HCT116 (cell line): ENCODE measurements around the gene GALNT11. TPM values are rescaled to one million over a fixed set of nuclear protein-coding genes. Genes with fewer than 3 reads are reported as not detected.

ENCODE experiments used
- ATAC-seq: fragments of 200-7000 bp; cut with Tn5 transposase; 2 replicates; pipeline ENCODE4 v1.9.1; 2020; ENCODE audit warnings: mild to moderate bottlenecking, moderate library complexity
- BruUV-seq: library from RNA; stranded (reverse); fragments of 400-500 nt; replicated peaks from 2 replicates; lab custom pipeline; 2021; lab: Mats Ljungman, UMichigan
- CTCF ChIA-PET: fragments of 300-600 bp; sonication (Branson Sonifier 250); formaldehyde crosslinking; loops from one replicate; lab custom pipeline; 2021; ENCODE audit warnings: antibody characterized with exemption; lab: Charles Lee
- POLR2A ChIA-PET: fragments of 300-600, 350-600 bp; sonication (Branson Sonifier 250); formaldehyde crosslinking; loops from one replicate; lab custom pipeline; 2021; ENCODE audit warnings: antibody characterized with exemption; lab: Charles Lee
- RAD21 ChIA-PET, 2 experiments: fragments of 300-600 bp; sonication (Branson Sonifier 250); formaldehyde crosslinking; loops; one replicate each; lab custom pipeline; 2023; ENCODE audit warnings: low total read pairs in 2 of 2; ENCODE audit not compliant: uncharacterized antibody in 2 of 2, unreplicated experiment in 2 of 2, low non-redundant PET in 1 of 2; lab: Charles Lee
- DNase-seq: peaks from one replicate; pipeline ENCODE4 v3.0.0-alpha.2; 2010; ENCODE audit warnings: low read depth, low spot score
- H2AFZ ChIP-seq: fragments of 200-600 bp; shearing (Covaris generic), sonication (generic); 2 replicates; pipeline ENCODE4 v1.6.1; 2017; ENCODE audit warnings: low read depth, mixed run types, mixed read lengths, antibody characterized with exemption, low read length; ENCODE audit not compliant: poor library complexity, severe bottlenecking
- H3K27ac ChIP-seq: 2 replicates; pipeline ENCODE4 v1.5.1; 2012; ENCODE audit warnings: low read depth, low read length
- H3K27me3 ChIP-seq: fragments of 200-600 bp; sonication (generic); 2 replicates; pipeline ENCODE4 v1.6.1; 2016; ENCODE audit warnings: mixed run types, low read length, mixed read lengths; ENCODE audit not compliant: insufficient read depth
- H3K36me3 ChIP-seq, 2 experiments: fragments of 200-500 bp in 1 of 2; fragments of 200-600 bp in 1 of 2; sonication (Bioruptor generic) in 1 of 2; sonication (generic) in 1 of 2; 2 replicates each; pipeline versions ENCODE4 v1.5.1 to v1.6.1; 2014 to 2016; ENCODE audit warnings: low read length in 2 of 2, inconsistent platforms in 1 of 2, mixed read lengths in 1 of 2, mixed run types in 1 of 2; ENCODE audit not compliant: insufficient read depth in 2 of 2, control insufficient read depth in 1 of 2
- H3K4me1 ChIP-seq, 2 experiments: fragments of 200-600 bp in 1 of 2; sonication (generic) in 1 of 2; 2 replicates each; pipeline versions ENCODE4 v1.5.1 to v1.6.1; 2012 to 2017; ENCODE audit warnings: low read length in 2 of 2, inconsistent platforms in 1 of 2, mild to moderate bottlenecking in 1 of 2, mixed read lengths in 1 of 2, mixed run types in 1 of 2, moderate library complexity in 1 of 2; ENCODE audit not compliant: insufficient read depth in 2 of 2, control insufficient read depth in 1 of 2
- H3K4me2 ChIP-seq: fragments of 200-600 bp; sonication (generic); 2 replicates; pipeline ENCODE4 v1.6.1; 2017; ENCODE audit warnings: mixed run types, low read length, mixed read lengths
- H3K4me3 ChIP-seq, 2 experiments: fragments of 200-600 bp in 1 of 2; sonication (generic) in 1 of 2; replicated peaks in 1 of 2; 2 replicates each; pipeline ENCODE4 v1.5.1; 2011 to 2016; ENCODE audit warnings: low read length in 2 of 2, control low read depth in 1 of 2, low read depth in 1 of 2, mild to moderate bottlenecking in 1 of 2, mixed read lengths in 1 of 2, mixed run types in 1 of 2
- H3K79me2 ChIP-seq: fragments of 200-600 bp; sonication (generic); 2 replicates; pipeline ENCODE4 v1.6.1; 2017; ENCODE audit warnings: mild to moderate bottlenecking, mixed run types, low read length, moderate library complexity, mixed read lengths; ENCODE audit not compliant: insufficient read depth
- H3K9ac ChIP-seq: fragments of 200-600 bp; sonication (generic); 2 replicates; pipeline ENCODE4 v1.6.1; 2016; ENCODE audit warnings: low read length, mixed read lengths
- H3K9me2 ChIP-seq: fragments of 200-600 bp; sonication (generic), shearing (Covaris generic); 2 replicates; pipeline ENCODE4 v1.6.1; 2017; ENCODE audit warnings: mixed run types, mild to moderate bottlenecking, moderate library complexity; ENCODE audit not compliant: insufficient read depth
- H3K9me3 ChIP-seq, 2 experiments: fragments of 200-500 bp in 1 of 2; fragments of 200-600 bp in 1 of 2; sonication (Bioruptor generic) in 1 of 2; sonication (generic) in 1 of 2; 2 replicates each; pipeline ENCODE4 v1.6.1; 2014 to 2017; ENCODE audit warnings: low read length in 2 of 2, mixed read lengths in 2 of 2, inconsistent platforms in 1 of 2, low read depth in 1 of 2, mild to moderate bottlenecking in 1 of 2, mixed run types in 1 of 2, moderate library complexity in 1 of 2; ENCODE audit not compliant: control insufficient read depth in 1 of 2, insufficient read depth in 1 of 2
- H4K20me1 ChIP-seq: fragments of 200-600 bp; sonication (generic), shearing (Covaris generic); 2 replicates; pipeline ENCODE4 v1.6.1; 2017; ENCODE audit warnings: mixed run types, mild to moderate bottlenecking, moderate library complexity; ENCODE audit not compliant: insufficient read depth
- ELF1 ChIP-seq: IDR thresholded peaks from 2 replicates; pipeline ENCODE4 v1.6.1; 2012; ENCODE audit warnings: low read depth, borderline replicate concordance
- EZH2 ChIP-seq: fragments of 200-600 bp; sonication (generic); IDR thresholded peaks from 2 replicates; pipeline ENCODE4 v1.6.1; 2017; ENCODE audit warnings: antibody characterized with exemption, mixed run types
- EZH2phosphoT487 ChIP-seq: fragments of 200-600 bp; IDR thresholded peaks from 2 replicates; pipeline ENCODE4 v1.6.1; 2018; ENCODE audit warnings: antibody characterized with exemption, borderline replicate concordance
- SIN3A ChIP-seq: IDR thresholded peaks from 2 replicates; pipeline ENCODE4 v1.6.1; 2012; ENCODE audit warnings: low read depth
- TCF7L2 ChIP-seq: IDR thresholded peaks from 2 replicates; pipeline ENCODE4 v1.7.0; 2011; ENCODE audit warnings: borderline replicate concordance, inconsistent platforms; ENCODE audit not compliant: insufficient read depth, insufficient read length; ENCODE audit errors: extremely low read depth
- YY1 ChIP-seq: IDR thresholded peaks from 2 replicates; pipeline ENCODE4 v1.6.1; 2011; ENCODE audit warnings: low read length, low read depth, moderate library complexity, mild to moderate bottlenecking; ENCODE audit not compliant: insufficient replicate concordance; ENCODE audit errors: extremely low read depth
- ZNF274 ChIP-seq: fragments of 200-500 bp; sonication (Bioruptor generic); IDR thresholded peaks from 2 replicates; pipeline ENCODE4 v1.6.1; 2014; ENCODE audit warnings: mild to moderate bottlenecking, low read depth, low read length, inconsistent platforms
- intact Hi-C: fragments of 100-400 bp; cut with micrococcal nuclease; formaldehyde crosslinking; loops from 2 replicates; pipeline ENCODE4 v1.10.0; 2022
- total RNA-seq: library from RNA; stranded (reverse); gene quantifications from one replicate; pipeline ENCODE4 v1.2.1, GENCODE V29; 2021; ENCODE audit not compliant: unreplicated experiment
- TF ChIP-seq, protein P1 (sequence below): IDR thresholded peaks from 2 replicates; pipeline ENCODE4 v1.6.1; 2011; ENCODE audit warnings: mild to moderate bottlenecking, low read length, moderate library complexity; ENCODE audit not compliant: insufficient replicate concordance; ENCODE audit errors: extremely low read depth
- TF ChIP-seq, protein P2 (sequence below): IDR thresholded peaks from 2 replicates; pipeline ENCODE4 v1.6.1; 2012

GALNT11 gene
- total RNA-seq, 1 experiment from 2014 or later, result 28.9 TPM

- Histone ChIP-seq H3K4me1 (no peaks in the 10 kb centered on the region), H3K4me3 (no peak overlapping the region), H3K9me2 (no peaks in the 10 kb centered on the region), H4K20me1 (no peaks in the 10 kb centered on the region), H3K9ac (no peak overlapping the region), H3K4me2 (no peak overlapping the region), H2AFZ (no peak overlapping the region), H3K27ac (no peak overlapping the region), H3K27me3 (no peaks in the 10 kb centered on the region), H3K79me2 (no peaks in the 10 kb centered on the region), H3K9me3 (no peaks in the 10 kb centered on the region), H3K36me3 (peaks cover 7 to 16% of the 10 kb centered on the region in 2 experiments; a peak in 1 of 4 replicates)
- ATAC-seq (no peak), DNase-seq (no peak)
- ChIA-PET POLR2A (no interaction called here), CTCF (no interaction called here), RAD21 (no interaction called here)
- no TSS peak for BruUV-seq
- TF ChIP-seq, protein P1, sequence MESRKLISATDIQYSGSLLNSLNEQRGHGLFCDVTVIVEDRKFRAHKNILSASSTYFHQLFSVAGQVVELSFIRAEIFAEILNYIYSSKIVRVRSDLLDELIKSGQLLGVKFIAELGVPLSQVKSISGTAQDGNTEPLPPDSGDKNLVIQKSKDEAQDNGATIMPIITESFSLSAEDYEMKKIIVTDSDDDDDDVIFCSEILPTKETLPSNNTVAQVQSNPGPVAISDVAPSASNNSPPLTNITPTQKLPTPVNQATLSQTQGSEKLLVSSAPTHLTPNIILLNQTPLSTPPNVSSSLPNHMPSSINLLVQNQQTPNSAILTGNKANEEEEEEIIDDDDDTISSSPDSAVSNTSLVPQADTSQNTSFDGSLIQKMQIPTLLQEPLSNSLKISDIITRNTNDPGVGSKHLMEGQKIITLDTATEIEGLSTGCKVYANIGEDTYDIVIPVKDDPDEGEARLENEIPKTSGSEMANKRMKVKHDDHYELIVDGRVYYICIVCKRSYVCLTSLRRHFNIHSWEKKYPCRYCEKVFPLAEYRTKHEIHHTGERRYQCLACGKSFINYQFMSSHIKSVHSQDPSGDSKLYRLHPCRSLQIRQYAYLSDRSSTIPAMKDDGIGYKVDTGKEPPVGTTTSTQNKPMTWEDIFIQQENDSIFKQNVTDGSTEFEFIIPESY, result no peak
- TF ChIP-seq, protein P2, sequence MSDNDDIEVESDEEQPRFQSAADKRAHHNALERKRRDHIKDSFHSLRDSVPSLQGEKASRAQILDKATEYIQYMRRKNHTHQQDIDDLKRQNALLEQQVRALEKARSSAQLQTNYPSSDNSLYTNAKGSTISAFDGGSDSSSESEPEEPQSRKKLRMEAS, result no peak
- intact Hi-C loops, result no loop called here
These were observed 89.7 kb downstream of the GALNT11 start for GRCh38 chr7:152115021-152115718.

DNA sequence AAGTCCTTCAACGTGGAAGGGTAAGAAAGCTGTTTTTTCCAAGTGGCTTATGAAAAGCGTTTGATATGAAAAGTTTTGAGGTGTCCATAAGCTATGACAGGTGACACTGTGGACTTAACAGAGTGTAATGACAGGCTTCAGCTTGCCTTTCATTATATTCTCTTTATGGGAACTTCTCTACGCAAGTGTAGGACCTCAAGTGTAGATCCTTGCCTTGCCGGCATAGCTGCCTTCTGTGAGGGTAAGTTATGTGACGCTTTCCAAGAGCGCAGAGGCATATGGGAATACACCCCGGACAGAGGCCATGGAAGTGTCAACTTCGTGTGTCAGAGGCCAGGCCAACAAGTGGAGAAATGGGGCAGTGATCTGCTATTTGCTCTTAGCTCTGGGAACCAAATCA lies 91.9 kb downstream of the GALNT11 start:
- no peak overlapping the region for H3K4me3 ChIP-seq
- BruUV-seq, result no TSS peak
- no peaks in the 10 kb centered on the region for H4K20me1 ChIP-seq
- ChIA-PET CTCF (no interaction called here), POLR2A (no interaction called here), RAD21 (no interaction called here)
- no peak for ATAC-seq
- H3K9ac ChIP-seq, result no peak overlapping the region
- H3K4me2 ChIP-seq, result no peak overlapping the region
- H3K27ac ChIP-seq, result no peak overlapping the region
- no peak for DNase-seq
- no peak overlapping the region for H2AFZ ChIP-seq
- intact Hi-C loops, result no loop called here
- no peaks in the 10 kb centered on the region for H3K79me2 ChIP-seq
- H3K9me3 ChIP-seq, result no peaks in the 10 kb centered on the region
- no peaks in the 10 kb centered on the region for H3K9me2 ChIP-seq
- no peaks in the 10 kb centered on the region for H3K4me1 ChIP-seq
- H3K36me3 ChIP-seq, result peaks cover 18 to 24% of the 10 kb centered on the region in 2 experiments; a peak in 3 of 4 replicates
- no peaks in the 10 kb centered on the region for H3K27me3 ChIP-seq
- TF ChIP-seq, protein P1, result no peak
- no peak for TF ChIP-seq TCF7L2
- no peak for TF ChIP-seq ZNF274
- no peak for TF ChIP-seq SIN3A
- TF ChIP-seq ELF1, result no peak
- TF ChIP-seq EZH2phosphoT487, result no peak
- TF ChIP-seq EZH2, result no peak
- TF ChIP-seq YY1, result no peak
